ENCODE results near the gene EIF2A. TPM values are rescaled to one million over a fixed set of nuclear protein-coding genes. Genes with fewer than 3 reads are reported as not detected.

EIF2A gene
- total and polyA plus RNA-seq, 2 experiments from 2014 or later: 34.5 to 112 TPM

DNA sequence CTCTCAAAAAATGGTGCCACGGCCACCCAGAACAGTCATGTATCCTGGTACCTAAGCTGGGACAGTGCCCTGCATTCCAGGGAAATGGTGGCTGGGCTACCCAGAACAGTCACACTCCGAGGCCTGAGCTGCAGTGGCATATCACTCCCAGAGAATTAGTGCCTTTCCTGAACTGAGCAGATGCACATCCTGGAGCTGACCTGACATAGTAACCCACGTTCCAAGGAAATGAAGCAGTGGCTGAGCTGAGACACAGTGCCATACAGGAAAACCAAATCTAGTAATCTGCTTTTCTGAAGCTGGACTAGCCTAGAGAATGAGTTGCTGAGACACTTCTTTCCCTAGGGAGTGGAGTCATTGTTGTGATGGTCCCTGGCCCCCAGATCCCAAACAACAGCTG lies 42.1 kb upstream of the EIF2A start:
- TF ChIP-seq, protein P1, sequence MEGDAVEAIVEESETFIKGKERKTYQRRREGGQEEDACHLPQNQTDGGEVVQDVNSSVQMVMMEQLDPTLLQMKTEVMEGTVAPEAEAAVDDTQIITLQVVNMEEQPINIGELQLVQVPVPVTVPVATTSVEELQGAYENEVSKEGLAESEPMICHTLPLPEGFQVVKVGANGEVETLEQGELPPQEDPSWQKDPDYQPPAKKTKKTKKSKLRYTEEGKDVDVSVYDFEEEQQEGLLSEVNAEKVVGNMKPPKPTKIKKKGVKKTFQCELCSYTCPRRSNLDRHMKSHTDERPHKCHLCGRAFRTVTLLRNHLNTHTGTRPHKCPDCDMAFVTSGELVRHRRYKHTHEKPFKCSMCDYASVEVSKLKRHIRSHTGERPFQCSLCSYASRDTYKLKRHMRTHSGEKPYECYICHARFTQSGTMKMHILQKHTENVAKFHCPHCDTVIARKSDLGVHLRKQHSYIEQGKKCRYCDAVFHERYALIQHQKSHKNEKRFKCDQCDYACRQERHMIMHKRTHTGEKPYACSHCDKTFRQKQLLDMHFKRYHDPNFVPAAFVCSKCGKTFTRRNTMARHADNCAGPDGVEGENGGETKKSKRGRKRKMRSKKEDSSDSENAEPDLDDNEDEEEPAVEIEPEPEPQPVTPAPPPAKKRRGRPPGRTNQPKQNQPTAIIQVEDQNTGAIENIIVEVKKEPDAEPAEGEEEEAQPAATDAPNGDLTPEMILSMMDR (IDR thresholded peaks at IDR 0.05; ENCODE audit: poor library complexity): no peak
- TF ChIP-seq EZH2 (IDR thresholded peaks at IDR 0.05; ENCODE audit: borderline replicate concordance) (no peak), EZH2phosphoT487 (IDR thresholded peaks at IDR 0.05; ENCODE audit: low read depth, severe bottlenecking, unreplicated experiment) (no peak)
- Histone ChIP-seq H3K27ac (no peak overlapping the region), H3K4me1 (ENCODE audit: insufficient read depth) (no peaks in the 10 kb centered on the region), H3K4me3 (no peak overlapping the region), H4K20me1 (ENCODE audit: insufficient read depth, poor library complexity, severe bottlenecking) (no peaks in the 10 kb centered on the region), H3K79me2 (no peaks in the 10 kb centered on the region), H3K4me2 (no peak overlapping the region), H3K9me2 (replicated peaks; ENCODE audit: insufficient read depth) (no peaks in the 10 kb centered on the region), H3K36me3 (replicated peaks; ENCODE audit: insufficient read depth, low read depth) (no peaks in the 10 kb centered on the region), H2AFZ (no peak overlapping the region), H3K9me3 (ENCODE audit: low read depth) (no peaks in the 10 kb centered on the region), H3K27me3 (no peaks in the 10 kb centered on the region)
- DNase-seq (ENCODE audit: low spot score): no peak
- 84% methylated on average over 3 of the region's 3 CpGs for WGBS (ENCODE audit: low lambda C conversion rate, missing lambda C conversion rate)

DNA sequence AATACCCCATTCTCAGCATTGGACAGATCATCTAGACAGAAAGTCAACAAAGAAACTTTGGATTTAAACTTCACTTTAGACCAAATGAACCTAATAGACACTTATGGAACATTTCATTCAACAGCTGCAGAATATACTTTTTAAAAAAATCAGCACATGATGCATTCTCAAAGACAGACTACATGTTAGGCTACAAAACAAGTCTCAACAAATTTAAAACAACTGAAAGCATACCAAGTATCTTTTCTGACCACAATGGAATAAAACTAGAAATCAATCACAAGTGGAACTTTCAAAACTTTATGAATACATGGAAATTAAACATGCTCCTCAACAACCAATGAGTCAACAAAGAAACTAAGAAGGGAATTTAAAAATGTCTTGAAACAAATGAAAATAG lies 38.2 kb upstream of the EIF2A start:
- Histone ChIP-seq H3K36me3 (replicated peaks; ENCODE audit: insufficient read depth, low read depth) (no peaks in the 10 kb centered on the region), H4K20me1 (ENCODE audit: insufficient read depth, poor library complexity, severe bottlenecking) (no peaks in the 10 kb centered on the region), H3K27ac (no peak overlapping the region), H3K4me2 (no peak overlapping the region), H3K27me3 (no peaks in the 10 kb centered on the region), H3K79me2 (no peaks in the 10 kb centered on the region), H3K4me3 (no peak overlapping the region), H3K9me3 (ENCODE audit: low read depth) (no peaks in the 10 kb centered on the region), H3K4me1 (ENCODE audit: insufficient read depth) (no peaks in the 10 kb centered on the region), H2AFZ (no peak overlapping the region), H3K9me2 (replicated peaks; ENCODE audit: insufficient read depth) (no peaks in the 10 kb centered on the region)
- no peak for TF ChIP-seq EZH2phosphoT487 (IDR thresholded peaks at IDR 0.05; ENCODE audit: low read depth, severe bottlenecking, unreplicated experiment)
- TF ChIP-seq, protein P1 (IDR thresholded peaks at IDR 0.05; ENCODE audit: poor library complexity): no peak
- no peak for DNase-seq (ENCODE audit: low spot score)

DNA sequence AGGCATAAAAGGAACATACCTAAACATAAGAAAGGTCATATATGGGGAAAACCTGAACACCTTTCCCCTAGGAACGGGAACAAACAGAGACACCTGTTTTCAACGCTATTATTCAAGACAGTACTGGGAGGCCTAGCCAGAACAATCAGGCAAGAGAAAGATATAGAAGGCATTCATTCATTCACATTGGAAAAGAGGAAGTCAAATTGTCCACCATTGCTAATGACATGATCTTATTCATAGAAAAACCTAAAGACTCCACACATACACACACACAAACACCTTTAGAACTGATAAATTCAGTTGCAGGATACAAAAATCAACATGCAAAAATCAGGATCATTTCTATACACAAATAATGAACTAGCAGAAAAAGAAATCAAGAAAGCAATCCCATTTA lies 36.8 kb upstream of the EIF2A start:
- 96% methylated on average over 2 of the region's 2 CpGs for WGBS (ENCODE audit: low lambda C conversion rate, missing lambda C conversion rate)
- H3K4me2 ChIP-seq: no peak overlapping the region

More for the DNA sequence above, 36.8 kb upstream of the EIF2A start:
- Histone ChIP-seq H3K36me3 (replicated peaks; ENCODE audit: insufficient read depth, low read depth) (no peaks in the 10 kb centered on the region), H3K27me3 (no peaks in the 10 kb centered on the region), H3K4me1 (ENCODE audit: insufficient read depth) (no peaks in the 10 kb centered on the region), H2AFZ (no peak overlapping the region), H3K27ac (no peak overlapping the region), H3K79me2 (no peaks in the 10 kb centered on the region), H3K4me3 (no peak overlapping the region), H3K9me3 (ENCODE audit: low read depth) (no peaks in the 10 kb centered on the region), H3K9me2 (replicated peaks; ENCODE audit: insufficient read depth) (no peaks in the 10 kb centered on the region), H4K20me1 (ENCODE audit: insufficient read depth, poor library complexity, severe bottlenecking) (no peaks in the 10 kb centered on the region)
- DNase-seq (ENCODE audit: low spot score): no peak
- TF ChIP-seq, protein P1 (IDR thresholded peaks at IDR 0.05; ENCODE audit: poor library complexity): no peak
- no peak for TF ChIP-seq EZH2 (IDR thresholded peaks at IDR 0.05; ENCODE audit: borderline replicate concordance)
- no peak for TF ChIP-seq EZH2phosphoT487 (IDR thresholded peaks at IDR 0.05; ENCODE audit: low read depth, severe bottlenecking, unreplicated experiment)

Data from hepatocyte (in vitro differentiated cells).